Common myeloid progenitor, CD34-positive (primary cell): ENCODE data around the gene ENTPD6. TPM values are rescaled to one million over a fixed set of nuclear protein-coding genes. Genes with fewer than 3 reads are reported as not detected.

ENCODE experiments used
- CTCF ChIA-PET: fragments of 350-600 bp; sonication (Branson Sonifier 250); formaldehyde crosslinking; loops from one replicate; lab custom pipeline; 2021; ENCODE audit warnings: antibody characterized with exemption; lab: Charles Lee
- POLR2A ChIA-PET: fragments of 350-600 bp; sonication (Branson Sonifier 250); formaldehyde crosslinking; loops from one replicate; lab custom pipeline; 2021; ENCODE audit warnings: antibody characterized with exemption; lab: Charles Lee
- DNase-seq, 3 donors: peaks; one replicate each; pipeline versions ENCODE4 v3.0.0 to v3.0.0-alpha.2; 2013
- H3K27ac ChIP-seq, 2 experiments: 1 replicate in 1 of 2; 2 replicates in 1 of 2; pipeline ENCODE4 v1.7.0; 2013; ENCODE audit warnings: inconsistent platforms in 2 of 2, low read length in 2 of 2, mild to moderate bottlenecking in 2 of 2, low read depth in 1 of 2, moderate library complexity in 1 of 2; ENCODE audit not compliant: severe bottlenecking in 2 of 2, insufficient read depth in 1 of 2, poor library complexity in 1 of 2
- H3K27me3 ChIP-seq, 5 experiments: replicated peaks in 2 of 5; 1 replicate in 3 of 5; 2 replicates in 2 of 5; pipeline versions ENCODE4 v1.6.1 to v1.7.0; 2013; ENCODE audit warnings: low read length in 4 of 5, mild to moderate bottlenecking in 2 of 5, moderate library complexity in 2 of 5, inconsistent platforms in 1 of 5; ENCODE audit not compliant: insufficient read depth in 5 of 5, control insufficient read depth in 4 of 5
- H3K36me3 ChIP-seq, 4 experiments: 1 replicate in 2 of 4; 2 replicates in 2 of 4; pipeline versions ENCODE4 v1.6.1 to v1.7.0; 2013; ENCODE audit warnings: low read length in 3 of 4, control low read depth in 1 of 4, mild to moderate bottlenecking in 1 of 4; ENCODE audit not compliant: control insufficient read depth in 4 of 4, insufficient read depth in 4 of 4
- H3K4me1 ChIP-seq, 4 experiments: 1 replicate in 3 of 4; 2 replicates in 1 of 4; pipeline versions ENCODE4 v1.6.1 to v1.7.1; 2013; ENCODE audit warnings: low read length in 3 of 4, mild to moderate bottlenecking in 3 of 4, control low read depth in 1 of 4, inconsistent platforms in 1 of 4, moderate library complexity in 1 of 4; ENCODE audit not compliant: control insufficient read depth in 4 of 4, insufficient read depth in 4 of 4; ENCODE audit errors: control extremely low read depth in 1 of 4
- H3K4me3 ChIP-seq, 7 experiments: 1 replicate in 4 of 7; 2 replicates in 3 of 7; pipeline versions ENCODE4 v1.5.1 to v1.7.0; 2013; ENCODE audit warnings: mild to moderate bottlenecking in 7 of 7, low read length in 6 of 7, moderate library complexity in 6 of 7, inconsistent platforms in 2 of 7, low read depth in 2 of 7, control low read depth in 1 of 7; ENCODE audit not compliant: insufficient read depth in 4 of 7, control insufficient read depth in 1 of 7; ENCODE audit errors: extremely low read depth in 1 of 7
- H3K9me3 ChIP-seq, 5 experiments: 1 replicate in 4 of 5; 2 replicates in 1 of 5; pipeline versions ENCODE4 v1.6.1 to v1.7.1; 2013; ENCODE audit warnings: low read length in 4 of 5, mild to moderate bottlenecking in 2 of 5, inconsistent platforms in 1 of 5, low read depth in 1 of 5, moderate library complexity in 1 of 5; ENCODE audit not compliant: control insufficient read depth in 4 of 5, insufficient read depth in 2 of 5; ENCODE audit errors: control extremely low read depth in 1 of 5
- WGBS: methylation state at CpG from one replicate; pipeline ENCODE4 v1.1.5; 2013; ENCODE audit not compliant: insufficient coverage; 5-methylcytosine and 5-hydroxymethylcytosine counted together
- polyA plus RNA-seq: library from polyadenylated mRNA; unstranded; fragments of 120-200 nt; gene quantifications from one replicate; pipeline ENCODE4 v1.2.1, GENCODE V29; 2013

ENTPD6 gene
- polyA plus RNA-seq: 35.3 TPM

DNA sequence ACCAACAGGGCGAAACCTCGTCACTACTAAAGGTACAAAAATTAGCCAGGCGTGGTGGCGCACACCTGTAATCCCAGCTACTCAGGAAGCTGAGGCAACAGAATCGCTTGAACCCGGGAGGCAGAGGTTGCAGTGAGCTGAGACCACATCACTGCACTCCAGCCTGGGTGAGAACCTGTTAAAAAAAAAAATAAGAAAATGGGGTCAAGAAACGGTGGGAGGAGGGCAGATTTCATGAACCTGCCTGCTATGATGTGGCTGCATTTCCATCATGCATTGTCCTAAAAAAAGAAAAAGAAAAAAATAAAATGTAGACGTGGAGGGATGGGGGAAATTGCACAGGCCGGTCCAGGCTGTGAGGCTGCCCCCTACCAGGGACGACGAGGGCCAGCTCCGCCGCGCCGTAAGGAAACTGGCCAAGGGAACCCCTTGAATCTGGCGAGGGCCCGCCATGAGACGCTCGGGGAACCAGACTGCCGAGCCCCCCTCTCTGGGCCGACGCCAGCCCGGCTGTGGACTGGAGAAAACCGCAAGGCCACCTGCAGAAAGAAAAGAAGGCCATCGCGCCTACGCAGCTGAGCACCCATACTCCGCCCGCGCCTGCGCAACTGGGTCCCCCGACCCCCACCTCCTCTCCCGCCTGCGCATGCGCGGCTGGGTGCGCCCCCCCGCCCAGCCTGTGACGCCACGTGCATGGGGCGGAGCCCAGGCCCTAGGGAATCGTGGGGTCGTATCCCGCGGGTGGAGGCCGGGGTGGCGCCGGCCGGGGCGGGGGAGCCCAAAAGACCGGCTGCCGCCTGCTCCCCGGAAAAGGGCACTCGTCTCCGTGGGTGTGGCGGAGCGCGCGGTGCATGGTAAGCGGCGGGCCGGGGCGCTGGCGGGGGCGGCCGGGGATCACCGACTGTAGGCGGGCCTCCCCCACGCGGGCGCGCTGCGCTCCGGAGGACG is at the start of gene ENTPD6:
Gene ENTPD6, plus strand, starts transcription at position 699 of the 948 bp plus-strand sequence. CDS start 10,825 bp downstream, outside the sequence.
- Histone ChIP-seq H3K4me3 (peak within 1 kb of the TSS; percentile 60 to 92 (median 90)), H3K27me3 (peaks cover 0 to 6% (median 0%) of the 10 kb centered on the region in 5 experiments), H3K4me1 (peaks cover 0 to 22% (median 20%) of the 10 kb centered on the region in 4 experiments), H3K36me3 (no peaks in the 10 kb centered on the region), H3K9me3 (no peaks in the 10 kb centered on the region), H3K27ac (peak within 1 kb of the TSS; percentile 7 to 65)
- POLR2A ChIA-PET: no interaction called here
- CTCF ChIA-PET: interaction anchor here (1.0 kb wide), 1 partner anchor 44 kb away, joined by 4 read pairs; no protein-coding TSS in a partner anchor
- DNase-seq: peak; percentile 88 to 94 (median 94)
- 7% methylated on average over 73 of the region's 75 CpGs for WGBS

- CTCF ChIA-PET: no interaction called here
These were observed 48.5 kb upstream of the ENTPD6 start for GRCh38 chr20:25146976-25147375.

DNA sequence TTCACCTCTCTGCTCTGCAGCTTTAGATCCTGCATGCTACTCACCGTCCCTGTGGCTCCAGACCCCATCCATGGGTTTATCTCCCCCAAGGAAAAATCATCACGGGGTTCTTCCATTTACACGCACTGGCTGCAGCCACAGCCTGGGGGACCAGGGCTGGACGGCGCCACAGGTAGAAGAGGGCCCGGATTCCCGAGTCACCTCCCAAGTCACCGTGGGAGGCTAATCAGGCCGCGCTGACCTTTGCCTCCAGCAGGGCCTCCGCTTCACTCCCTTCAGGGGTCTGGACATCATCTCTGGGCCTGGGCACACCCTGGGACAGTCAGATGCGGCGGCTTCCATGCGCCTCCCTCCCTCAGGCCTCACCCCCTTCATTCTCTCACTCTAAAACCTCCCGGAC is 47.8 kb upstream of the ENTPD6 start:
- Histone ChIP-seq H3K36me3 (no peaks in the 10 kb centered on the region), H3K27ac (no peak overlapping the region), H3K4me1 (peaks cover 0 to 10% (median 5%) of the 10 kb centered on the region in 4 experiments), H3K9me3 (no peaks in the 10 kb centered on the region), H3K27me3 (peaks cover 6 to 53% (median 21%) of the 10 kb centered on the region in 5 experiments), H3K4me3 (peak overlapping the region in 1 of 7 experiments; percentile 5)
- POLR2A ChIA-PET: no interaction called here
- no peak for DNase-seq
- 90% methylated on average over 13 of the region's 15 CpGs for WGBS
- CTCF ChIA-PET: no interaction called here

More at GRCh38 chr20:25146976-25147375, 48.5 kb upstream of the ENTPD6 start:
- Histone ChIP-seq H3K9me3 (no peaks in the 10 kb centered on the region), H3K36me3 (no peaks in the 10 kb centered on the region), H3K4me3 (no peak overlapping the region), H3K27me3 (peaks cover 6 to 53% (median 24%) of the 10 kb centered on the region in 5 experiments), H3K4me1 (peaks cover 0 to 10% (median 5%) of the 10 kb centered on the region in 4 experiments), H3K27ac (no peak overlapping the region)
- WGBS: 87% methylated on average over 7 of the region's 8 CpGs
- POLR2A ChIA-PET: no interaction called here
- no peak for DNase-seq

GRCh38 chr20:25148181-25148981 is 47.1 kb upstream of the ENTPD6 start:
- no peaks in the 10 kb centered on the region for H3K36me3 ChIP-seq
- peaks cover 0 to 10% (median 5%) of the 10 kb centered on the region in 4 experiments for H3K4me1 ChIP-seq
- peak; percentile 33 to 70 (median 59) for DNase-seq
- ChIA-PET POLR2A (no interaction called here), CTCF (interaction anchor here (0.8 kb wide), 2 partner anchors 17 to 292 kb away, joined by 3 read pairs; no protein-coding TSS in a partner anchor)
- WGBS: 7% methylated on average over 51 of the region's 61 CpGs
- peak overlapping the region in 5 of 7 experiments; percentile 5 to 71 (median 16) for H3K4me3 ChIP-seq
- peaks cover 6 to 53% (median 21%) of the 10 kb centered on the region in 5 experiments for H3K27me3 ChIP-seq
- no peak overlapping the region for H3K27ac ChIP-seq
- no peaks in the 10 kb centered on the region for H3K9me3 ChIP-seq

GRCh38 chr20:25148982-25149846 is 46.3 kb upstream of the ENTPD6 start:
- H3K27me3 ChIP-seq: peaks cover 3 to 53% (median 19%) of the 10 kb centered on the region in 5 experiments
- WGBS: 81% methylated on average over 10 of the region's 17 CpGs
- H3K36me3 ChIP-seq: no peaks in the 10 kb centered on the region
- POLR2A ChIA-PET: no interaction called here
- H3K9me3 ChIP-seq: no peaks in the 10 kb centered on the region
- CTCF ChIA-PET: interaction anchor here (0.8 kb wide), 2 partner anchors 16 to 293 kb away, joined by 3 read pairs; no protein-coding TSS in a partner anchor
- no peak overlapping the region for H3K27ac ChIP-seq
- H3K4me1 ChIP-seq: peaks cover 0 to 10% (median 5%) of the 10 kb centered on the region in 4 experiments
- peak overlapping the region in 4 of 7 experiments; percentile 5 to 71 (median 31) for H3K4me3 ChIP-seq
- no peak for DNase-seq

GRCh38 chr20:25150016-25150415 is 45.5 kb upstream of the ENTPD6 start:
- Histone ChIP-seq H3K4me1 (peaks cover 0 to 10% (median 5%) of the 10 kb centered on the region in 4 experiments), H3K36me3 (no peaks in the 10 kb centered on the region), H3K27me3 (peaks cover 3 to 51% (median 19%) of the 10 kb centered on the region in 5 experiments), H3K9me3 (no peaks in the 10 kb centered on the region), H3K4me3 (no peak overlapping the region), H3K27ac (no peak overlapping the region)
- no peak for DNase-seq
- 91% methylated on average over 5 of the region's 6 CpGs for WGBS
- ChIA-PET CTCF (no interaction called here), POLR2A (no interaction called here)
